ENCODE results near the gene RUFY4.
A peak's percentile ranks its signal among the peaks of the same experiment; 100 is the strongest.
"Not testable (repeated sequence)": the region's sequence is repeated elsewhere in the genome, so short reads cannot be mapped to it uniquely, and the experiment has no call there.

The RUFY4 gene

GRCh38 chr2:218035463-218036100 is 33.5 kb upstream of the RUFY4 start:
- Mint-ChIP-seq H3K27ac (no peak overlapping the region), H3K9me3 (no peaks in the 10 kb centered on the region)

DNA sequence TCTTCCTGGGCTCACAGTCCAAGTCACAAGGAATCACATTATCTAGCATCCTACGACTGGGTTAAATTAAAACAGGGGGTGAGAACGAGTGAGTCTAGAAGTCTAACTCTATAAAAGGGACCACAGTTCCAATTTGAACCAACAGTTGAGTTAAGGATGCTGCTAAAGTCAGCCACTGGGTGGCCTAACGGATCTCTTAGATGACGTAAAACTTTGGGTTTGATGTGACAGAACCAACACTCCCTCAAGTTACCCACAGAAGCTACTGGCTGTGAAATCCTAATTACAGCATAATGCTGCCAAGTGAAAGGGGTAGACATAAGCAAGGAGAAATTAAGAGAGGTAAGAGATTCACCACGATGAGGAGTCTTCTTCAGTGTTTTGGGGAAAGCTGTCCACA is 32.7 kb upstream of the RUFY4 start:
- no peak for DNase-seq (ENCODE audit: low spot score in 2 of 2)
- Mint-ChIP-seq H3K4me1 (peaks cover 6% of the 10 kb centered on the region), H3K27me3 (peaks cover 15% of the 10 kb centered on the region), H3K4me3 (no peak overlapping the region), H3K9me3 (no peaks in the 10 kb centered on the region), H3K36me3 (no peaks in the 10 kb centered on the region), H3K27ac (no peak overlapping the region)
- no peak for ATAC-seq (ENCODE audit: low read depth)

More at GRCh38 chr2:218035463-218036100, 33.5 kb upstream of the RUFY4 start:
- DNase-seq (ENCODE audit: low spot score in 2 of 2) (no peak), ATAC-seq (ENCODE audit: low read depth) (no peak)
- peak overlapping the region; percentile 35 for H3K4me3 Mint-ChIP-seq
- H3K36me3 Mint-ChIP-seq = no peaks in the 10 kb centered on the region
- H3K27me3 Mint-ChIP-seq = peaks cover 15% of the 10 kb centered on the region
- H3K4me1 Mint-ChIP-seq = peaks cover 6% of the 10 kb centered on the region

- peaks cover 4% of the 10 kb centered on the region for H3K4me1 Mint-ChIP-seq
- no peak overlapping the region for H3K4me3 Mint-ChIP-seq
- H3K27me3 Mint-ChIP-seq = peaks cover 15% of the 10 kb centered on the region
- H3K9me3 Mint-ChIP-seq = no peaks in the 10 kb centered on the region
- ATAC-seq (ENCODE audit: low read depth) (no peak), DNase-seq (ENCODE audit: low spot score in 2 of 2) (no peak)
- H3K27ac Mint-ChIP-seq = no peak overlapping the region
- H3K36me3 Mint-ChIP-seq = no peaks in the 10 kb centered on the region
Observed at GRCh38 chr2:218039171-218039570, 29.9 kb upstream of the RUFY4 start.

- no peak for ATAC-seq (ENCODE audit: low read depth)
- Mint-ChIP-seq H3K27me3 (peaks cover 14% of the 10 kb centered on the region), H3K9me3 (peaks cover 3% of the 10 kb centered on the region), H3K4me3 (no peak overlapping the region), H3K27ac (no peak overlapping the region), H3K36me3 (peaks cover 2% of the 10 kb centered on the region), H3K4me1 (peaks cover 3% of the 10 kb centered on the region)
- DNase-seq (ENCODE audit: low spot score in 2 of 2) = no peak
Observed at GRCh38 chr2:218040883-218041282, 28.2 kb upstream of the RUFY4 start.

GRCh38 chr2:218041302-218042168 is 27.5 kb upstream of the RUFY4 start:
- peaks cover 6% of the 10 kb centered on the region for H3K4me1 Mint-ChIP-seq
- ATAC-seq (ENCODE audit: low read depth) (no peak), DNase-seq (ENCODE audit: low spot score in 2 of 2) (no peak)
- no peak overlapping the region for H3K27ac Mint-ChIP-seq
- H3K9me3 Mint-ChIP-seq = peaks cover 3% of the 10 kb centered on the region
- no peak overlapping the region for H3K4me3 Mint-ChIP-seq
- H3K27me3 Mint-ChIP-seq = peaks cover 14% of the 10 kb centered on the region
- H3K36me3 Mint-ChIP-seq = peaks cover 2% of the 10 kb centered on the region

GRCh38 chr2:218043100-218043499 is 26.0 kb upstream of the RUFY4 start:
- ATAC-seq (ENCODE audit: low read depth) (no peak), DNase-seq (ENCODE audit: low spot score in 2 of 2) (no peak)
- Mint-ChIP-seq H3K4me1 (peaks cover 6% of the 10 kb centered on the region), H3K4me3 (no peak overlapping the region), H3K36me3 (peaks cover 2% of the 10 kb centered on the region), H3K27ac (no peak overlapping the region), H3K27me3 (peaks cover 14% of the 10 kb centered on the region), H3K9me3 (peaks cover 3% of the 10 kb centered on the region)

GRCh38 chr2:218043701-218044109 is 25.3 kb upstream of the RUFY4 start:
- no peak for ATAC-seq (ENCODE audit: low read depth)
- DNase-seq (ENCODE audit: low spot score in 2 of 2) = no peak
- H3K4me1 Mint-ChIP-seq = peaks cover 6% of the 10 kb centered on the region
- peaks cover 13% of the 10 kb centered on the region for H3K27me3 Mint-ChIP-seq
- peaks cover 3% of the 10 kb centered on the region for H3K9me3 Mint-ChIP-seq
- no peak overlapping the region for H3K27ac Mint-ChIP-seq
- H3K36me3 Mint-ChIP-seq = peaks cover 2% of the 10 kb centered on the region
- no peak overlapping the region for H3K4me3 Mint-ChIP-seq

DNA sequence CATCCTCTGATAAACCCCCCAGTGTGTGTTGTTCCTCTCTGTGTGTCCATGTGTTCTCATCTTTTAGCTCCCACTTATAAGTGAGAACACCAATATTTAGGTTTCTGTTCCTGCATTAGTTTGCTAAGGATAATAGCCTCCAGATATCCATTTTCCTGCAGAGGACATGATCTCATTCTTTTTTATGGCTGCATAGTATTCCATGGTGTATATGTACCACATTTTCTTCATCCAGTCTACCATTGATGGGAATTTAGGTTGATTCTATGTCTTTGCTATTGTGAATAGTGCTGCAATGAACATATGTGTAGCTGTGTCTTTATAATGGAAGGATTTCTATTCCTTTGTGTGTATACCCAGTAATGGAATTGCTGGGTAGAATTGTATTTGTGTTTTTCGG is 24.5 kb upstream of the RUFY4 start:
- DNase-seq (ENCODE audit: low spot score in 2 of 2); H3K4me3 Mint-ChIP-seq; H3K36me3 Mint-ChIP-seq; ATAC-seq (ENCODE audit: low read depth); H3K27me3 Mint-ChIP-seq; H3K27ac Mint-ChIP-seq; H3K9me3 Mint-ChIP-seq; H3K4me1 Mint-ChIP-seq: not testable (repeated sequence)

GRCh38 chr2:218046238-218046637 is 22.8 kb upstream of the RUFY4 start:
- Mint-ChIP-seq H3K27me3 (peaks cover 1% of the 10 kb centered on the region), H3K36me3 (peaks cover 5% of the 10 kb centered on the region), H3K4me3 (no peak overlapping the region), H3K9me3 (peaks cover 11% of the 10 kb centered on the region), H3K4me1 (peaks cover 3% of the 10 kb centered on the region), H3K27ac (no peak overlapping the region)
- DNase-seq (ENCODE audit: low spot score in 2 of 2) = no peak
- peak; percentile 69 for ATAC-seq (ENCODE audit: low read depth)

GRCh38 chr2:218047536-218048225 is 21.4 kb upstream of the RUFY4 start:
- ATAC-seq (ENCODE audit: low read depth) (peak; percentile 47), DNase-seq (ENCODE audit: low spot score in 2 of 2) (no peak)
- peaks cover 11% of the 10 kb centered on the region for H3K9me3 Mint-ChIP-seq
- H3K4me3 Mint-ChIP-seq = no peak overlapping the region
- H3K27ac Mint-ChIP-seq = no peak overlapping the region
- H3K27me3 Mint-ChIP-seq = peaks cover 7% of the 10 kb centered on the region
- peaks cover 3% of the 10 kb centered on the region for H3K4me1 Mint-ChIP-seq
- H3K36me3 Mint-ChIP-seq = peaks cover 5% of the 10 kb centered on the region

- Mint-ChIP-seq H3K27me3 (peaks cover 11% of the 10 kb centered on the region), H3K27ac (no peak overlapping the region), H3K4me1 (no peaks in the 10 kb centered on the region), H3K9me3 (peaks cover 8% of the 10 kb centered on the region), H3K36me3 (peaks cover 3% of the 10 kb centered on the region), H3K4me3 (no peak overlapping the region)
- DNase-seq (ENCODE audit: low spot score in 2 of 2) (no peak), ATAC-seq (ENCODE audit: low read depth) (no peak)
Observed at GRCh38 chr2:218051903-218052302, 17.1 kb upstream of the RUFY4 start.

DNA sequence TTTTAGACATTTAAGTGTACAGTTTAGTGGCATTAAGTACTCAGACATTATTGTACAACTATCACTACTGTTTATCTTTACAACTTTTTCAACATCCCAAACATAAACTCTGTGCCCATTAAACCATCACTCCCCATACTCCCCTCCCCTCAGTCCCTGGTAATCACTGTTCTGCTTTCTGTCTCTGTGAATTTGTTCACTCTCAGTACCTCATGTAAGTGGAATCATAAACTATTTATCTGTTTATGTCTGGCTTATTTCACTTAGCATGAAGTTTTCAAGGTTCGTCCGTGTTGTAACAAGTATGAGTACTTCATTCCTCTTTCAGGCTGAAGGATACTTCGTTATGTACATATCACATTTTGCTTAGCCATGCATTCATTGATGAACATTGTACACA is 9.8 kb upstream of the RUFY4 start:
- H3K4me3 Mint-ChIP-seq = no peak overlapping the region
- no peak overlapping the region for H3K27ac Mint-ChIP-seq
- H3K27me3 Mint-ChIP-seq = peaks cover 17% of the 10 kb centered on the region
- H3K4me1 Mint-ChIP-seq = peaks cover 9% of the 10 kb centered on the region
- ATAC-seq (ENCODE audit: low read depth) (no peak), DNase-seq (ENCODE audit: low spot score in 2 of 2) (no peak)
- H3K9me3 Mint-ChIP-seq = no peaks in the 10 kb centered on the region
- no peaks in the 10 kb centered on the region for H3K36me3 Mint-ChIP-seq

DNA sequence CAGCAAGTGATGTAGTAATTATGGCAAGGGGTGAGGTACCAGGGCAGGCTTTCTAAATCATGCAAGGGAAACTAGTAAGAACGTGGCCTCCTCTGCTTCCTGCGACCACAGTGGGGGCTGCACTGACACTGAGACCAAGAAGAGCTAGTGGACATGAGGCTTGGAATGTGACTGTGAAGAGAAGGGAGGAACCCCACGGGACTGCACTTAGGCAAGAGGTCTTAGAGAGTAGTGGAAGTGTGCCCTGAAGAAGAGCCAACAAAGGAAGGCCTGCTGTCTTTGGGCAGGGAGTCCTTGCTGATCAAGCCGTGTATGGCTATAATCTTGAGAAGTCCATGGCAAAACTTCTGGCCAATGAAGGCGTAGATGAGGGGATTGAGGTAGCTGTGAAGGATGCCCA is 8.9 kb upstream of the RUFY4 start:
- no peaks in the 10 kb centered on the region for H3K9me3 Mint-ChIP-seq
- peaks cover 19% of the 10 kb centered on the region for H3K27me3 Mint-ChIP-seq
- ATAC-seq (ENCODE audit: low read depth) (no peak), DNase-seq (ENCODE audit: low spot score in 2 of 2) (no peak)
- peaks cover 11% of the 10 kb centered on the region for H3K4me1 Mint-ChIP-seq
- no peak overlapping the region for H3K4me3 Mint-ChIP-seq
- H3K36me3 Mint-ChIP-seq = no peaks in the 10 kb centered on the region
- no peak overlapping the region for H3K27ac Mint-ChIP-seq

DNA sequence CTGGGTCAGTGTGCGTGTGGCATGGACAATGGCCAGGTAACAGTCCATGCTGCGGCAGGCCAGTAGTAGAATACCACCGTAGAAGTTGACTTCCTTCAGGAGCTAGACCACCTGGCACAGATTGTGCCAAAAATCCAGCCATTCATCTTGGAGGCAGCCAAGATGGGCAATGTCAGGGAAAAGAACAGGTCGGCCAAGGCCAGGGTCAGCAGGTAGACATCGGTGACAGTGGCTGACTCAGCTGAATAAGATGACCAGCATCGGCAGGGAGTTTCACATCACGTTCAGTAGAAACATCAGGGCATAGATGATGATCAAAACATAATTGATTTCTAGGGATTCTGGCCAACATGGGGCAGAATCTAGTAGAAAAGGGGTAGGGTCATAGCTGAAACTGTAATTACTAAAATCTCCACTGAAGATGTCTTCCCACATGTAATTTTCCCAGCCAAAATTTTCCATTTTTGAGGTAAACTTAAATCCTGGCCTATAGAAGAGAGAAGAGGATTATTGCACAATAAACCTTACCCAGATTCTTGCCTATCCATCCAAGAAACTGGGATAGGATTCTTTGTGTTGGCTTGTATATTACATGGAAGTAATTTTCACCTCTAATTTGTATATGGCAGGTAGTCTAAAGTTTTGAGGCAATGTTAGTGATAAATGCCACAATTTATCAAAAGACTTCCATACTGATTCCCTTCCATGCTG is 7.9 kb upstream of the RUFY4 start:
- ATAC-seq (ENCODE audit: low read depth) (no peak), DNase-seq (ENCODE audit: low spot score in 2 of 2) (no peak)
- no peak overlapping the region for H3K4me3 Mint-ChIP-seq
- no peaks in the 10 kb centered on the region for H3K9me3 Mint-ChIP-seq
- H3K36me3 Mint-ChIP-seq = no peaks in the 10 kb centered on the region
- peaks cover 19% of the 10 kb centered on the region for H3K27me3 Mint-ChIP-seq
- no peak overlapping the region for H3K27ac Mint-ChIP-seq
- peaks cover 13% of the 10 kb centered on the region for H3K4me1 Mint-ChIP-seq

All from memory B cell (primary cell).